Transverse colon (tissue), 4 donors: ENCODE results near the gene GINS3. TPM values are rescaled to one million over a fixed set of nuclear protein-coding genes. Genes with fewer than 3 reads are reported as not detected.

Experiments
- DNase-seq: peaks from one replicate; pipeline ENCODE4 v3.0.0-alpha.2; 2019
- H3K27ac ChIP-seq, 4 donors: fragments of 200-600 bp; sonication (generic); 2 replicates each; pipeline ENCODE4 v1.5.1; 2016 to 2018; ENCODE audit warnings: inconsistent platforms in 4 of 4
- H3K27me3 ChIP-seq: fragments of 200-600 bp; sonication (generic); 2 replicates; pipeline ENCODE4 v1.5.1; 2017; ENCODE audit warnings: inconsistent platforms
- H3K36me3 ChIP-seq, 4 donors: fragments of 200-600 bp; sonication (generic); 2 replicates each; pipeline ENCODE4 v1.5.1; 2017 to 2019; ENCODE audit warnings: inconsistent platforms in 4 of 4
- H3K4me1 ChIP-seq, 4 donors: fragments of 200-600 bp; sonication (generic); 2 replicates each; pipeline ENCODE4 v1.5.1; 2017 to 2020; ENCODE audit warnings: inconsistent platforms in 4 of 4
- H3K4me3 ChIP-seq, 4 donors: fragments of 200-600 bp; sonication (generic); 1 replicate in 1 of 4; 2 replicates in 3 of 4; pipeline versions ENCODE4 v1.5.1 to v1.6.1; 2017 to 2019; ENCODE audit warnings: inconsistent platforms in 4 of 4
- H3K9me3 ChIP-seq, 2 donors: fragments of 200-600 bp; sonication (generic); 2 replicates each; pipeline ENCODE4 v1.5.1; 2017 to 2019; ENCODE audit warnings: inconsistent platforms in 2 of 2
- CTCF ChIP-seq, 5 experiments: fragments of 200-600 bp in 3 of 5; fragments of 450-650 bp in 2 of 5; sonication (generic) in 3 of 5; IDR thresholded peaks; 1 replicate in 2 of 5; 2 replicates in 3 of 5; pipeline ENCODE4 v1.5.1; 2016 to 2017; ENCODE audit warnings: antibody characterized with exemption in 5 of 5, inconsistent platforms in 3 of 5, mild to moderate bottlenecking in 2 of 5, moderate library complexity in 1 of 5
- EP300 ChIP-seq: sonication (generic); formaldehyde crosslinking; IDR thresholded peaks from one replicate; pipeline ENCODE4 v1.6.1; 2017; ENCODE audit warnings: antibody characterized with exemption, low read depth
- POLR2A ChIP-seq: fragments of 450-650 bp; IDR thresholded peaks from one replicate; pipeline ENCODE4 v1.6.1; 2016; ENCODE audit warnings: antibody characterized with exemption, mild to moderate bottlenecking, moderate library complexity
- POLR2AphosphoS5 ChIP-seq, 3 donors: sonication (generic); formaldehyde crosslinking; IDR thresholded peaks; one replicate each; pipeline ENCODE4 v1.6.1; 2016; ENCODE audit warnings: antibody characterized with exemption in 3 of 3
- WGBS, 2 donors: methylation state at CpG; one replicate each; pipeline ENCODE4 v1.1.5; 2018; ENCODE audit warnings: low coverage in 1 of 2; 5-methylcytosine and 5-hydroxymethylcytosine counted together
- in situ Hi-C, 4 donors: fragments of 200-750 bp; cut with MboI; loops; one replicate each; pipeline versions ENCODE4 v1.15.0 to v1.15.1; 2017; ENCODE audit warnings: low sequenced_read_pairs in 3 of 4, low pct_ligation_motif_present in 1 of 4, low pct_unique_long_range_greater_than_20kb in 1 of 4
- intact Hi-C: fragments of 100-400 bp; cut with DNase I; formaldehyde crosslinking; loops from one replicate; pipeline ENCODE4 v1.15.1; 2023; ENCODE audit warnings: low total_unique reads
- total RNA-seq, 4 donors: library from RNA; depleted of rRNA; stranded (reverse); fragments of >200 nt; gene quantifications; one replicate each; pipeline ENCODE4 v1.1.0, GENCODE V29; 2016

The GINS3 gene
- total RNA-seq, 4 donors from 2014 or later = 1.6 to 3.3 TPM; not detected in 2

- 88 to 97% methylated on average over 3 to 4 of the region's 4 CpGs for WGBS, 2 donors
- intact Hi-C loops (no loop called here), in situ Hi-C loops (no loop called here)
- no peak for TF ChIP-seq POLR2A
- no peak for TF ChIP-seq CTCF (IDR thresholded peaks at IDR 0.05)
- no peak for TF ChIP-seq POLR2AphosphoS5 (IDR thresholded peaks at IDR 0.05)
- no peak for TF ChIP-seq EP300
- Histone ChIP-seq H3K4me1 (peaks cover 0 to 4% (median 0%) of the 10 kb centered on the region in 4 donors), H3K4me3 (no peak overlapping the region), H3K27me3 (peaks cover 3% of the 10 kb centered on the region), H3K36me3 (no peaks in the 10 kb centered on the region), H3K9me3 (no peaks in the 10 kb centered on the region), H3K27ac (no peak overlapping the region)
- no peak for DNase-seq
These were observed 12.5 kb upstream of the GINS3 start for GRCh38 chr16:58379736-58380135.

- intact Hi-C loops = no loop called here
- in situ Hi-C loops = no loop called here
- Histone ChIP-seq H3K9me3 (no peaks in the 10 kb centered on the region), H3K27ac (no peak overlapping the region), H3K4me3 (no peak overlapping the region), H3K4me1 (peaks cover 0 to 4% (median 0%) of the 10 kb centered on the region in 4 donors), H3K27me3 (no peaks in the 10 kb centered on the region), H3K36me3 (no peaks in the 10 kb centered on the region)
- no peak for DNase-seq
- TF ChIP-seq EP300 = no peak
- TF ChIP-seq POLR2AphosphoS5 (IDR thresholded peaks at IDR 0.05) = no peak
- TF ChIP-seq POLR2A = no peak
- TF ChIP-seq CTCF (IDR thresholded peaks at IDR 0.05) = no peak
- 84 to 100% methylated on average over 1 of the region's 1 CpG for WGBS, 2 donors
These were observed 10.6 kb upstream of the GINS3 start for GRCh38 chr16:58381661-58382060.

- no peak overlapping the region for H3K27ac ChIP-seq
- H3K4me3 ChIP-seq = no peak overlapping the region
- H3K9me3 ChIP-seq = no peaks in the 10 kb centered on the region
- WGBS, 2 donors = 32 to 43% methylated on average over 1 to 5 of the region's 5 CpGs
- H3K27me3 ChIP-seq = no peaks in the 10 kb centered on the region
- in situ Hi-C loops (no loop called here), intact Hi-C loops (no loop called here)
- TF ChIP-seq CTCF (IDR thresholded peaks at IDR 0.05) = no peak
- TF ChIP-seq POLR2AphosphoS5 (IDR thresholded peaks at IDR 0.05) = no peak
- no peak for TF ChIP-seq POLR2A
- TF ChIP-seq EP300 = no peak
- DNase-seq = no peak
- peaks cover 0 to 4% (median 0%) of the 10 kb centered on the region in 4 donors for H3K4me1 ChIP-seq
- H3K36me3 ChIP-seq = no peaks in the 10 kb centered on the region
These were observed 7.7 kb upstream of the GINS3 start for GRCh38 chr16:58384437-58385055.

- in situ Hi-C loops (no loop called here), intact Hi-C loops (no loop called here)
- no peak overlapping the region for H3K4me3 ChIP-seq
- TF ChIP-seq EP300 (no peak), CTCF (IDR thresholded peaks at IDR 0.05) (no peak), POLR2AphosphoS5 (IDR thresholded peaks at IDR 0.05) (no peak), POLR2A (no peak)
- no peak for DNase-seq
- no peak overlapping the region for H3K27ac ChIP-seq
- H3K27me3 ChIP-seq = no peaks in the 10 kb centered on the region
- H3K4me1 ChIP-seq = peaks cover 0 to 4% (median 0%) of the 10 kb centered on the region in 4 donors
- no peaks in the 10 kb centered on the region for H3K9me3 ChIP-seq
- 71 to 80% methylated on average over 5 to 7 of the region's 7 CpGs for WGBS, 2 donors
- H3K36me3 ChIP-seq = no peaks in the 10 kb centered on the region
These were observed 7.0 kb upstream of the GINS3 start for GRCh38 chr16:58385218-58385773.
